ENCODE results near the gene LMNTD2. TPM values are rescaled to one million over a fixed set of nuclear protein-coding genes. Genes with fewer than 3 reads are reported as not detected.

The LMNTD2 gene
- polyA plus RNA-seq, 1 donor from 2014 or later, result 0.61 TPM

DNA sequence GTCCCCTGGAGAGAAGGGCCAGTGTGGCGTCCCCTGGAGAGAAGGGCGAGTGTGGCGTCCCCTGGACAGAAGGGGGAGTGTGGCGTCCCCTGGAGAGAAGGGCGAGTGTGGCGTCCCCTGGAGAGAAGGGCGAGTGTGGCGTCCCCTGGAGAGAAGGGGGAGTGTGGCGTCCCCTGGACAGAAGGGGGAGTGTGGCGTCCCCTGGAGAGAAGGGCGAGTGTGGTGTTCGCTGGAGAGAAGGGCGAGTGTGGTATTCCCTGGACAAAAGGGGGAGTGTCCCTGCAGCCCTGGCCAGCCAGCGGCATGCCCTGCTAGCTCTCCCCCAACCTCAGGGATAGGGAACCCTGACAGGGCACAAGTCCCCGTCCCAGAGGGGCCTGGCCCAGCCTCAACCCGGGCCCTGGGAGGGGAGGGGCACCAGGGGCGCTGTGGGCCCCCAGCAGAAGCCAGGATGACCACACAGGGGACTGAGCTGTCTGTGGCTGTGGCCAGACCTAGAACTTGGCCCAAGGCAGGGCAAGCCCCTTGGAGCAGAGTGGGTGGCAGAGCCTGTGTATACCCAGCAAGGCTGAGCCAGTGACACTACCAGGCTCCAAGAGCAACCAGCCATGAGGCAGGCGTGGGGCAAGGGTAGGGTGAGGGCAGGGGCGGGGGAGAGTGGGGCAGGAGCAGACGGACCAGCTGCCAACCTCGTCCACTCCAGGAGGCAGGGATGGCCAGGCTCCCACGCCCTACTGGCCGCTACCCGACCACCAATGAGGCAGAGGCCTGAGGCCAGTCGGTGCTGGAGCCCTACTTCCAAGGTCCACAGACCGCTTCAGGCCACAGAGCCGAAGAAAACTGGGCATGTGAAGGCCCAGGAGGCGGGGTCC, 29.3 kb downstream of the LMNTD2 start:
- H3F3A ChIP-seq (ENCODE audit: insufficient read depth, low read length, poor library complexity, severe bottlenecking), result no peaks in the 10 kb centered on the region
- H3K4me2 ChIP-seq (ENCODE audit: low read length), result no peak overlapping the region
- no peaks in the 10 kb centered on the region for H3K9me2 ChIP-seq (ENCODE audit: insufficient read depth, low read length)
- no peak overlapping the region for H2AFZ ChIP-seq (ENCODE audit: low read depth, low read length)
- no peaks in the 10 kb centered on the region for H4K20me1 ChIP-seq (ENCODE audit: insufficient read depth)
- TF ChIP-seq SMC3 (conservative IDR thresholded peaks at IDR 0.05; ENCODE audit: poor library complexity), result no peak
- no peak for TF ChIP-seq POLR2AphosphoS5 (IDR thresholded peaks at IDR 0.05)
- no peak for TF ChIP-seq RAD21 (conservative IDR thresholded peaks at IDR 0.05)
- no peak for TF ChIP-seq TAF1 (IDR thresholded peaks at IDR 0.05; ENCODE audit: low read depth)
- TF ChIP-seq EZH2 (IDR thresholded peaks at IDR 0.05; ENCODE audit: borderline replicate concordance, insufficient read depth, low read length, poor library complexity, severe bottlenecking), result no peak
- no peak for TF ChIP-seq MXI1 (conservative IDR thresholded peaks at IDR 0.05; ENCODE audit: poor library complexity, severe bottlenecking)
- TF ChIP-seq, protein P1, sequence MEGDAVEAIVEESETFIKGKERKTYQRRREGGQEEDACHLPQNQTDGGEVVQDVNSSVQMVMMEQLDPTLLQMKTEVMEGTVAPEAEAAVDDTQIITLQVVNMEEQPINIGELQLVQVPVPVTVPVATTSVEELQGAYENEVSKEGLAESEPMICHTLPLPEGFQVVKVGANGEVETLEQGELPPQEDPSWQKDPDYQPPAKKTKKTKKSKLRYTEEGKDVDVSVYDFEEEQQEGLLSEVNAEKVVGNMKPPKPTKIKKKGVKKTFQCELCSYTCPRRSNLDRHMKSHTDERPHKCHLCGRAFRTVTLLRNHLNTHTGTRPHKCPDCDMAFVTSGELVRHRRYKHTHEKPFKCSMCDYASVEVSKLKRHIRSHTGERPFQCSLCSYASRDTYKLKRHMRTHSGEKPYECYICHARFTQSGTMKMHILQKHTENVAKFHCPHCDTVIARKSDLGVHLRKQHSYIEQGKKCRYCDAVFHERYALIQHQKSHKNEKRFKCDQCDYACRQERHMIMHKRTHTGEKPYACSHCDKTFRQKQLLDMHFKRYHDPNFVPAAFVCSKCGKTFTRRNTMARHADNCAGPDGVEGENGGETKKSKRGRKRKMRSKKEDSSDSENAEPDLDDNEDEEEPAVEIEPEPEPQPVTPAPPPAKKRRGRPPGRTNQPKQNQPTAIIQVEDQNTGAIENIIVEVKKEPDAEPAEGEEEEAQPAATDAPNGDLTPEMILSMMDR (IDR thresholded peaks at IDR 0.05; ENCODE audit: poor library complexity, severe bottlenecking), result no peak
- TF ChIP-seq, protein P2, sequence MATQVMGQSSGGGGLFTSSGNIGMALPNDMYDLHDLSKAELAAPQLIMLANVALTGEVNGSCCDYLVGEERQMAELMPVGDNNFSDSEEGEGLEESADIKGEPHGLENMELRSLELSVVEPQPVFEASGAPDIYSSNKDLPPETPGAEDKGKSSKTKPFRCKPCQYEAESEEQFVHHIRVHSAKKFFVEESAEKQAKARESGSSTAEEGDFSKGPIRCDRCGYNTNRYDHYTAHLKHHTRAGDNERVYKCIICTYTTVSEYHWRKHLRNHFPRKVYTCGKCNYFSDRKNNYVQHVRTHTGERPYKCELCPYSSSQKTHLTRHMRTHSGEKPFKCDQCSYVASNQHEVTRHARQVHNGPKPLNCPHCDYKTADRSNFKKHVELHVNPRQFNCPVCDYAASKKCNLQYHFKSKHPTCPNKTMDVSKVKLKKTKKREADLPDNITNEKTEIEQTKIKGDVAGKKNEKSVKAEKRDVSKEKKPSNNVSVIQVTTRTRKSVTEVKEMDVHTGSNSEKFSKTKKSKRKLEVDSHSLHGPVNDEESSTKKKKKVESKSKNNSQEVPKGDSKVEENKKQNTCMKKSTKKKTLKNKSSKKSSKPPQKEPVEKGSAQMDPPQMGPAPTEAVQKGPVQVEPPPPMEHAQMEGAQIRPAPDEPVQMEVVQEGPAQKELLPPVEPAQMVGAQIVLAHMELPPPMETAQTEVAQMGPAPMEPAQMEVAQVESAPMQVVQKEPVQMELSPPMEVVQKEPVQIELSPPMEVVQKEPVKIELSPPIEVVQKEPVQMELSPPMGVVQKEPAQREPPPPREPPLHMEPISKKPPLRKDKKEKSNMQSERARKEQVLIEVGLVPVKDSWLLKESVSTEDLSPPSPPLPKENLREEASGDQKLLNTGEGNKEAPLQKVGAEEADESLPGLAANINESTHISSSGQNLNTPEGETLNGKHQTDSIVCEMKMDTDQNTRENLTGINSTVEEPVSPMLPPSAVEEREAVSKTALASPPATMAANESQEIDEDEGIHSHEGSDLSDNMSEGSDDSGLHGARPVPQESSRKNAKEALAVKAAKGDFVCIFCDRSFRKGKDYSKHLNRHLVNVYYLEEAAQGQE (IDR thresholded peaks at IDR 0.05; ENCODE audit: borderline replicate concordance), result no peak
- no peak for TF ChIP-seq EP300 (conservative IDR thresholded peaks at IDR 0.05; ENCODE audit: poor library complexity, severe bottlenecking)
- H3K36me3 ChIP-seq (ENCODE audit: insufficient read depth, low read length), result no peaks in the 10 kb centered on the region
- no peaks in the 10 kb centered on the region for H3K27me3 ChIP-seq (ENCODE audit: insufficient read depth, low read depth, low read length)
- no peak overlapping the region for H3K9ac ChIP-seq (ENCODE audit: low read length)
- H3K4me3 ChIP-seq (ENCODE audit: low read length), result no peak overlapping the region
- peaks cover 8% of the 10 kb centered on the region for H3K79me2 ChIP-seq (replicated peaks; ENCODE audit: insufficient read depth, low read length)
- H3K9me3 ChIP-seq (ENCODE audit: low read length), result no peaks in the 10 kb centered on the region
- no peak overlapping the region for H3K27ac ChIP-seq (ENCODE audit: low read length)

DNA sequence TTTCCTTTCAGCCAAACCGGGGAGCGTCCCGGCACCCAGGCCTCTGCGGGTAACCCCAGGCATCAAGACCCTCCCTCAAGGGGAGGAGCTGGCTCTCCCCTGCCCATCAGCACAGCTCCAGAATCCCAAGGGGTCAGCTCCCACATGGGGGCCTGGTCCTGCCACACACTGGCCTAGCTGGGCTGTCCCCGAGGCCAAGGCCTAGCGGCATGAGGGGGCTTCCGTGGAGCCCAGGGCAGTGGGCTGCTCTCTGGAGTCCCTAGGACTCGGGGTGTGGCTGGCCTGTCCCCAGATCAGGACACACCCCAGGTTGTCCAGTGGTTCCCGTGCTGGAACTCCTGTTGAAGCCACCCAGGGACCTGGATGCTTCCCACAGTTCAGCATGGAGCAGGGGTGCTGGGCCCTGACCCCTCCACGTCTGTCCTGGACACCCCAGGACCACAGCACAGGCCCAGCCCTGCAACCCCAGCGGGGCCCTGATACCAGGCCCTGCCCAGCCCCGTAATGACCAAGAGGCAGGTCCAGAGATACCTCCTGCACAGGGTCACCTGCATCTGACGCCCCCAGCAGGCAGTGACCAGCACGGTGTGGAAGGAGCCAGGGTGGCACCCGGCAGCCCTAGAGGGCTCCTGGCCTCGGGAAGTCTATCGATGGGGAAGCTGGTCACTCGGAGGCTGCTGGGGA, 30.7 kb downstream of the LMNTD2 start:
- H3K9me2 ChIP-seq (ENCODE audit: insufficient read depth, low read length), result no peaks in the 10 kb centered on the region
- H3K36me3 ChIP-seq (ENCODE audit: insufficient read depth, low read length), result no peaks in the 10 kb centered on the region

More for the DNA sequence above, 30.7 kb downstream of the LMNTD2 start:
- Histone ChIP-seq H3K9ac (ENCODE audit: low read length) (no peak overlapping the region), H3K4me2 (ENCODE audit: low read length) (no peak overlapping the region), H2AFZ (ENCODE audit: low read depth, low read length) (no peak overlapping the region), H3K4me3 (ENCODE audit: low read length) (no peak overlapping the region), H3K27me3 (ENCODE audit: insufficient read depth, low read depth, low read length) (no peaks in the 10 kb centered on the region), H4K20me1 (ENCODE audit: insufficient read depth) (no peaks in the 10 kb centered on the region), H3K79me2 (replicated peaks; ENCODE audit: insufficient read depth, low read length) (peaks cover 7% of the 10 kb centered on the region), H3K9me3 (ENCODE audit: low read length) (no peaks in the 10 kb centered on the region), H3K27ac (ENCODE audit: low read length) (no peak overlapping the region), H3F3A (ENCODE audit: insufficient read depth, low read length, poor library complexity, severe bottlenecking) (no peaks in the 10 kb centered on the region)
- TF ChIP-seq, protein P1 (IDR thresholded peaks at IDR 0.05; ENCODE audit: poor library complexity, severe bottlenecking), result no peak
- TF ChIP-seq MXI1 (conservative IDR thresholded peaks at IDR 0.05; ENCODE audit: poor library complexity, severe bottlenecking), result no peak
- TF ChIP-seq, protein P2 (IDR thresholded peaks at IDR 0.05; ENCODE audit: borderline replicate concordance), result no peak
- no peak for TF ChIP-seq EP300 (conservative IDR thresholded peaks at IDR 0.05; ENCODE audit: poor library complexity, severe bottlenecking)
- TF ChIP-seq TAF1 (IDR thresholded peaks at IDR 0.05; ENCODE audit: low read depth), result no peak
- no peak for TF ChIP-seq POLR2AphosphoS5 (IDR thresholded peaks at IDR 0.05)
